GM19397 (cell line): Measurements from ENCODE around the gene LAMA2.
"Not testable (repeated sequence)": the region's sequence is repeated elsewhere in the genome, so short reads cannot be mapped to it uniquely, and the experiment has no call there.

ENCODE experiments used
- ATAC-seq: cut with Tn5 transposase; IDR thresholded peaks from one replicate; pipeline ENCODE4 v1.9.1; 2021; ENCODE audit warnings: mild to moderate bottlenecking, moderate library complexity; ENCODE audit not compliant: unreplicated experiment

Gene LAMA2

DNA sequence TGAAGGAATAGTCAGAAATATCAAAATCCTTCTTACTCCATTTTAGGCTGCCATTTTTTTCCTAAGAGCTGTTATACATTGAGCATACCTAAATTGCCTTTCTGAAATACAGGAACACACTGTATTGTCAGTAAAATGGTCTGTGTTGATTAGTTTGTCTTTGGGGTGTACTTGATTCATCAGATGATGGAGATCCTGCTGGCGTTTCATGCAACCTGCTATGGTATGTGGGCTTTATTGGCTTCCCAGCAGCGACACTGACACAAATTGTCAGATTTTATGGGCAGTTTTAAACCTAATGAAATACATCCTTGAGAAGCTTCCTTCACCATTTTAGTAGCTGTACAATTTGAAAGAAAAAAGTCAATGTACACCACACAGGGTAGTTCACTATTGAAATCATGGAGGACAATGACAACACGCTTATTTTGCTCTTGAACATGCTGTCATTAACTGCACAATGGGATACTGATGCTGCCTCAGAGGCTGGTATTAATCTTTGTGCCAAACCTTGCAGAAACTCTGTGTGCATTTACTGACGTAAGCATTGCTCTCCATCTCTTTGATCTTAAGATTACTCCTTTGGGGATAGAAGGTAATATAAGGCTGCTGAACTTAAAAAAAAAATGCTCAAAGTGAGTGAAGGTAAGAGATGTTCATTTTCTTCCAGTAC lies 124.9 kb downstream of the LAMA2 start:
- ATAC-seq: no peak

DNA sequence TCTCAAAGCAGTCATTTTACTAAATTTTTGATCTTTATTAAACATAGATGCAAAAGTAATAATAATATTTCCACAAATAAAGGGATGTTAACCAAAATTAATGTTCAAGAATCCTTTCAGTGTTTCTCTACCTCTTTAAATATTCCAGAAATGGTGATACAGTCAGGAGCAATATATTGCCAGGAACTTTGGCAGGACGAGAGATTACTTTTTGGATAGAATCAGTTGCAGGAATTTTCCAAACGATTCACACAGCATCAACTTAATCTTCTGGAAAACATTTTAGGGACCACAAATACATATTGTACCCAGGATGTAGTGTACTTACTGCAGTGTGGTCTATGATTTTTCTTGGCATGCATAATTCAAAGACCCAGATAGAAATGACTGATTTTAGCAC lies 125.7 kb downstream of the LAMA2 start:
- ATAC-seq: no peak

DNA sequence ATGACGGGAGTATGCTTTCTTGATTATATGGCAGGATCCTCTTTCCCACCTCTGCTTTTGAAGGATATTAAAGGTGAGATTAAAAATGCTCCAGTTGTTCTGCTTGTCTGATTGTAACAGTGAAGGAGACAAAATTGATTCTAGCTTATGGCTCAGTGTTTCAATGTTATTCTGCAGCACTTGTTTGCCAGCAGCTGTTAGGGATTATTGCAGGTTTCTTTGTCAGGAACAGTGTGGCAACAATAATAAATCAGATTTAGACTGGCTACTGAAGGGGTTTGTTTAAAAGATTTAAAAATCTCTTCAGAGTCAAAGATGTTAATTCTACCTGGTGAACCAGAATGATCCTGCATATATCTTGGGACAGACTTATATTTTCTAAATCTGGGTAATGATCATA lies 126.9 kb downstream of the LAMA2 start:
- ATAC-seq: no peak

- ATAC-seq: no peak
Observed at GRCh38 chr6:129014302-129014701, 131.4 kb downstream of the LAMA2 start.

GRCh38 chr6:129015721-129016120 lies 132.8 kb downstream of the LAMA2 start:
- no peak for ATAC-seq

DNA sequence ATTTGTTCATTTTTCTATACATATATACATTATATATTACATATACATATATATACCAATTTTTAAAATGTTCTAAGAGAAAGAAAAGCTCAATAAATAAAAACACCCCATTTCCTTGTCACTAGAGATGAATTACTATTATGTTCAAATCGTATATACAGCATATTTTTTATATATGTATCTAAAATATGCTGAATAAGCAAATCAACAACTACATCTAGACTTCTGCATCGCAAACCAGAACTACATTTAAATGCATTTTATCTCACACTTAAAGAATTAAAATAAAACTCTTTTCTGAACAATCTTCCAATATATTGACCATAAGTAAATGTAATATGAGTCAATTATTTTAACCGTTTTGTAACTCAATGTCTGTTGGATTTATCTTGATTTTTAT lies 133.9 kb downstream of the LAMA2 start:
- no peak for ATAC-seq

DNA sequence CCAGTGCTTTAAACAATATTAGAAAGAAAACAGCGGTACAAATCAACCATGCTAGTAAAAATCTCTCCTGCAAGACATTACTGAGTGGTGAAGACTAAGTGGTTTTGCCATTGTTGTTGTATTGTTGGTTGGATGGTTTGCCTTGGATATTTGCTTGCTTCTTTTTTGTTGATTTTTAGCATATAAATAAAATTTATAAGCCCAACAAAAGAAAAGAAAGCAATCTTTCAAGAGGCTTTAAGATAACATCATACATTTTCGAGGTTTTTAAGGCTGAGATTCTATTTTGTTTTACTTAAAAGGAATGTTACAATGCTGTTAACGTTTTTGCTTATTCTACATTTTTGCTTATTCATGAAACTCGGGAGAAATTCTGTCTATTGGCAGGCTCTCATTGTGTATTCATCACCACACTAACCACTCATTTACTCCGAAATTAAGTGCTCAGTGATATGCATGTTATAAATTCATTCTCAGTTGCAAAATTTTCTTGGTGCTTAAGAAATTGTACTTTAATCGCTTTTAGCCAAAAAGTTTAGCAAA lies 139.1 kb downstream of the LAMA2 start:
- no peak for ATAC-seq

GRCh38 chr6:129026601-129027000 lies 143.7 kb downstream of the LAMA2 start:
- no peak for ATAC-seq

DNA sequence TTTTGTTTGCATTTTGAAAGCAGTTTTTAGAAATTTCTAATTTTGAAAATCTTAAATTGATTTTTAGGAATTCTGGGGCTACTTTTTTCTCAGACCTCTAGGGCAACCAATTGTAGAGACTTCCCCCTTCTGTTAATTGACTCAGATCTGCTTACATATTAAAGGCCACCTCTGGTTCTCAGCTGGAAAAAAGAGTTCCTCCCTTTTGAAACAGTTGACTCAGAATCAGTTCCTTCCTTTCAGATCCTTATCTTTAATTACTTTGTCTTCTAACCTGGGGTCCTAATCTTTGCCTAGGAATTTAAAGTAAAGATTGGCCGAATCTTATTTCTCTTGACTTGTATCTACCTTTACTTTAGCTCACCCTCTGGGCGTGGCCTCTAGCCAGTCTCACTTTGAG lies 146.8 kb downstream of the LAMA2 start:
- no peak for ATAC-seq

DNA sequence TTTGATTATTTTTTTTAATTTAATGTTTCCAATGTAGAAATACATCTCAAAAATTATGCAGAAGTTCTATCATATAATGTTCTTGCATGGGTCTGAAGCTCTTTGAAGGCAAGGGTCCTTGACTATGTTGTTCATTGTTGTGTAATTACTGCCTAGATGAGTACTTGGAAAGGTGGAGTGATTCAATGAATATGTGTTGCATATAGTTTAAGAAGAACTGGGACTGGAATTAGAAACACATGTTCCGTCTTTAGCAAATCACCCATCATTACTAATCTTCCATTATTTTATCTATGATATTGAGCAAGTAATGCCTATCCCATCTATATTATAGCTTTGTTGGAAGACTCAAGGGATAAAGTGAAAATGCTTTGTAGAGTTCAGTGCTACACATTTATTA lies 147.3 kb downstream of the LAMA2 start:
- ATAC-seq: no peak

GRCh38 chr6:129031051-129031599 lies 148.2 kb downstream of the LAMA2 start:
- no peak for ATAC-seq

GRCh38 chr6:129032602-129033001 lies 149.7 kb downstream of the LAMA2 start:
- ATAC-seq: no peak

- ATAC-seq: no peak
Observed at GRCh38 chr6:129033180-129033579, 150.2 kb downstream of the LAMA2 start.

DNA sequence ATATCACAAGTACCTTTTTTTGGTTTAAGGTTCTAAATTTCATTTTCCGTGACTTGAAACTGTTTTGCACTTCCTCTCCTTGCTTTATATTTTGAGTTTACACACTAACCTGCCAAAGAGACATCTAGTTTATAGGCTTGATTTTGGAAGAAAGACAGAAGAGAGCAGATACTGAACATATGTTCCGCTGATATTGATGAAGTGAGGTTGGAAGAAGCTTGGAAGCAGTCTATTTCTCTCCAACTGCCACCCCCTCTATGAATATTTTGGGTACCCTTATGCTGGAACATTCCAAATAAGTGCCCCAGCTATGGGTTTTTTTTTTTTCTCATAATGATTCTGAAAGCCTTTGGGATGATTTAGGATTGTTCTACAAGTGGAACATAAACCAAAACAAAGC lies 150.6 kb downstream of the LAMA2 start:
- no peak for ATAC-seq

- ATAC-seq: no peak
Observed at GRCh38 chr6:129041563-129041962, 158.6 kb downstream of the LAMA2 start.

DNA sequence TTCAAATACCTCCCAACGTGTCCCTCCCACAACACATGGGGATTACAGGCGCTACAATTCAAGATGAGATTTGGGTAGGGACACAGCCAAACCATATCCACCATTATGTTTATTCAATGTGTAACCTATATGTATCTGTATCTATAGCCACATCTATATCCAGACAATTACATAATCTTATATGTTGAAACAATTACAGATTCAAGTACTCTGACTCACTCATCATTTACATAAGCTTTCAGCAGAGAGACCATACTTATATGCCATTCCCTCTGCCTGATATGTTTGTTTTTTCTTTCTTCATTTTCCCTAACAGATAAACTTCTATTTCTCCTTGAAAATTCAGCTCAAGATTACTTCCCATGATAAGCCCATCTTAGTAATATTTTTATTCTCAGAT lies 163.6 kb downstream of the LAMA2 start:
- ATAC-seq: no peak

GRCh38 chr6:129047834-129048233 lies 164.9 kb downstream of the LAMA2 start:
- no peak for ATAC-seq

- ATAC-seq: no peak
Observed at GRCh38 chr6:129050086-129050485, 167.1 kb downstream of the LAMA2 start.

DNA sequence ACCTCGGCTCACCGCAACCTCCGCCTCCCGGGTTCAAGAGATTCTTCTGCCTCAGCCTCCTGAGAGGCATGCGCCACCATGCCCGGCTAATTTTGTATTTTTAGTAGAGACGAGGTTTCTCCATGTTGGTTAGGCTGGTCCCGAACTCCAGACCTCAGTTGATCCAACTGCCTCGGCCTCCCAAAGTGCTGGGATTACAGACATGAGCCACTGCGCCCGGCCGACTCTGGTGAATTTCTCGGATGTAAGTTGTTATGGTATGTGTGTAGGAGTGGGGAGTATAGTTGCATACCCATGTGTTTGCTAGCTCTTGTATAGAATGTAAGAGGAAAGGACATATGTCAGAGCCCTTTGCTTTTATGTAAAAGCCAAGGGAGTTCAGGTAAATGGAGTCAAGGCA lies 170.2 kb downstream of the LAMA2 start:
- ATAC-seq: not testable (repeated sequence)

DNA sequence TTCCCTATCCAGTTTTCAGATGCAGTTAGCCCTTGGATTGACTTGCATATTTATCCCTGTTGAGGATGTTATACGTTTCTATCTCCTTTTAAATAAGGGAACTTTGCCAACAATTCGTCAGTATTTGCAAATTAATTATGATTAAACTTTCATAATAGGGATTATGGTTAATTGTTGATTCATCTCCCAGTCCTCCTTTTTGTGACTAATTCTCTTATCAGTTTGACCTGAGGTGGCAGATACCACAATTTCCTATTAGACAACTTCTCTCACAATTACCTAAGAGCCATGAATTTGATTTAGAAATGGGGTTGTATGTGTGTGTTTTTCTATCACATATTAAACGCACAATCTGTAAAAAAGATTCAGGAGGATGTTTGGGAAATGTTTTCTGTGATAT lies 172.9 kb downstream of the LAMA2 start:
- no peak for ATAC-seq

- ATAC-seq: no peak
Observed at GRCh38 chr6:129059650-129060049, 176.7 kb downstream of the LAMA2 start.

GRCh38 chr6:129069006-129069405 lies 186.1 kb downstream of the LAMA2 start:
- ATAC-seq: no peak

DNA sequence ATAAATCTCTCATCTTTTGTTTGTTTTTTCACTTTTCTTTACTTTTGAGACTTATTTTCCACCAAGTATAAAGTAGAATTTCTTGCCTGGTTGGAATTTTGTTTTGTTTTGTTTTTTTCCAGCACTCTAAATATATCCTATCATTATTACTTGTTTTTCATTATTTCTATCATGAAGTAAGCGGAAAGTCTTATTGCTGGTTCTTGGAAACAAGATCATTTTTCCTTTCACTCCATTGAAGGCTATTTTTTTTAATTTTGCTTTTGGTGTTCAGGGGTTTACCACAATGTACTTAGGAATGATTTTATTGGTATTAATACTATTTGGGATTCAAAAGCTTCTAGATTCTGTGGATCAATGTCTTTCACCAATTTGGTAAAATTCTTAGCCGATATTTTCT lies 190.1 kb downstream of the LAMA2 start:
- ATAC-seq: no peak
